ENCODE measurements around the gene TIAM2. TPM values are rescaled to one million over a fixed set of nuclear protein-coding genes. Genes with fewer than 3 reads are reported as not detected.

Gene TIAM2
- total and polyA plus RNA-seq, 7 experiments from 2014 or later, result 0.66 to 11.6 (median 6.0) TPM

DNA sequence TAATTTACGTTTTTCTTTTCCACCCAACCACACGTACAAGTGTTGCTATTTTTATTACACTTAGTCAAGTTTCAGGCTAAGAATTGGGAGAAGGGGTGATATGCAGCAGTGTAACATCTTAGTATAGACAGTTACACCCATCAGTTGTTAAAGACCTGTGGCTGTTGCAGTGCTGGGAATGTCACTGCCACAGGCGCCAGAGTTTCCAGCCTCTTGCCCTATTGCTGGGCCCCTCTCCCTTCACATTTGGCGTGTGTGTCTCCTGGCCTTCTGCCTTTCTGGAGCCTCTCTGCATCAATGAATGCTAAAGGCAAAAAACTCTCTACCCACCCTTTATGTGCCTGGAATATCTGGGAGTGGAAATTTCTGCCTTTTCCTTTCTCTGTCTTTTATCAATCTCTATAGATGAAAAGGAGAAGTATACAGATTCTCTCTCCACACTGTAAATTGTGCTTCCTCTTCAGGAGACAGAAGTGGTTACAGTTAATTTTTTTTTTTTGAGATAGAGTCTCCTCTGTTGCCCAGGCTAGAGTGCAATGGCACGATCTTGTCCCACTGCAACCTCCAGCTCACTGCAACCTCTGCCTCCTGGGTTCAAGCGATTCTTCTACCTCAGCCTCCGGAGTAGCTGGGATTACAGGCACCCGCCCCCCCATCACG is 73.0 kb downstream of the TIAM2 start:
- Mint-ChIP-seq H3K4me3 (no peak overlapping the region), H3K27me3 (peaks cover 4 to 16% (median 7%) of the 10 kb centered on the region in 5 donors), H3K27ac (no peak overlapping the region), H3K4me1 (peaks cover 0 to 1% (median 0%) of the 10 kb centered on the region in 7 donors), H3K9me3 (peaks cover 0 to 4% (median 0%) of the 10 kb centered on the region in 11 donors), H3K36me3 (no peaks in the 10 kb centered on the region)
- no peak overlapping the region for H3K4me3 ChIP-seq (ENCODE audit: low read length)
- ChIA-PET CTCF (no interaction called here), POLR2A (no interaction called here)
- H3K4me1 ChIP-seq (ENCODE audit: control insufficient read depth in 2 of 2, insufficient read depth in 2 of 2, low read length in 2 of 2), result no peaks in the 10 kb centered on the region
- no peaks in the 10 kb centered on the region for H3K9me3 ChIP-seq (ENCODE audit: control insufficient read depth in 2 of 3, low read length in 3 of 3)
- H3K27me3 ChIP-seq (ENCODE audit: control insufficient read depth in 2 of 2, insufficient read depth in 2 of 2, low read length in 2 of 2), result no peaks in the 10 kb centered on the region
- intact Hi-C loops (cut with micrococcal nuclease), result no loop called here
- no peaks in the 10 kb centered on the region for H3K36me3 ChIP-seq (ENCODE audit: control insufficient read depth in 2 of 3, insufficient read depth in 3 of 3, low read length in 3 of 3)
- no peak for ATAC-seq
- no peak overlapping the region for H3K27ac ChIP-seq (ENCODE audit: low read depth, low read length)
- DNase-seq, result no peak

DNA sequence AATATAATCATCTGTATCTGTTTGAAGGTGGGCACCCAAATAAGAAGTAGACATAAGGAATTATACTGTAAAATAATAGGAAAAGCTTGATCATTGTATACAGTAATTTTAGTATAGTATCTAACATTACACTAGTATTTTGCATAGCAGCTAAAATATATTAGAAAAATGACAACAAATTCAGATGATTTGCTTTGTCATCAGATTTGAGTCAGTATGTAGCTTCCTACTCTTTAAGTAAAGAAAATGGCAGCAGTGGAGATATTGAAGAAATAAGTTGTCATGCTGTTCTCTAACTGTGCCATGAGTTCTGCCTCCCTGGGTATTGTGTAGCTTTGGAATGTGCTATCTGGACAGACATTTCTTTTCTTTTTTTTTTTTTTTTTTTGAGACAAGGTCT is 74.4 kb downstream of the TIAM2 start:
- H3K27ac Mint-ChIP-seq, result no peak overlapping the region
- Histone ChIP-seq H3K27ac (ENCODE audit: low read depth, low read length) (no peak overlapping the region), H3K4me3 (ENCODE audit: low read length) (no peak overlapping the region), H3K4me1 (ENCODE audit: control insufficient read depth in 2 of 2, insufficient read depth in 2 of 2, low read length in 2 of 2) (no peaks in the 10 kb centered on the region), H3K9me3 (ENCODE audit: control insufficient read depth in 2 of 3, low read length in 3 of 3) (no peaks in the 10 kb centered on the region), H3K36me3 (ENCODE audit: control insufficient read depth in 2 of 3, insufficient read depth in 3 of 3, low read length in 3 of 3) (no peaks in the 10 kb centered on the region), H3K27me3 (ENCODE audit: control insufficient read depth in 2 of 2, insufficient read depth in 2 of 2, low read length in 2 of 2) (no peaks in the 10 kb centered on the region)
- no peaks in the 10 kb centered on the region for H3K36me3 Mint-ChIP-seq
- ATAC-seq, result no peak
- peaks cover 0 to 1% (median 0%) of the 10 kb centered on the region in 7 donors for H3K4me1 Mint-ChIP-seq
- CTCF ChIA-PET, result no interaction called here
- POLR2A ChIA-PET, result no interaction called here
- H3K9me3 Mint-ChIP-seq, result peaks cover 0 to 4% (median 0%) of the 10 kb centered on the region in 11 donors
- no peak for DNase-seq
- peaks cover 4 to 16% (median 7%) of the 10 kb centered on the region in 5 donors for H3K27me3 Mint-ChIP-seq
- no peak overlapping the region for H3K4me3 Mint-ChIP-seq
- intact Hi-C loops (cut with micrococcal nuclease), result no loop called here

DNA sequence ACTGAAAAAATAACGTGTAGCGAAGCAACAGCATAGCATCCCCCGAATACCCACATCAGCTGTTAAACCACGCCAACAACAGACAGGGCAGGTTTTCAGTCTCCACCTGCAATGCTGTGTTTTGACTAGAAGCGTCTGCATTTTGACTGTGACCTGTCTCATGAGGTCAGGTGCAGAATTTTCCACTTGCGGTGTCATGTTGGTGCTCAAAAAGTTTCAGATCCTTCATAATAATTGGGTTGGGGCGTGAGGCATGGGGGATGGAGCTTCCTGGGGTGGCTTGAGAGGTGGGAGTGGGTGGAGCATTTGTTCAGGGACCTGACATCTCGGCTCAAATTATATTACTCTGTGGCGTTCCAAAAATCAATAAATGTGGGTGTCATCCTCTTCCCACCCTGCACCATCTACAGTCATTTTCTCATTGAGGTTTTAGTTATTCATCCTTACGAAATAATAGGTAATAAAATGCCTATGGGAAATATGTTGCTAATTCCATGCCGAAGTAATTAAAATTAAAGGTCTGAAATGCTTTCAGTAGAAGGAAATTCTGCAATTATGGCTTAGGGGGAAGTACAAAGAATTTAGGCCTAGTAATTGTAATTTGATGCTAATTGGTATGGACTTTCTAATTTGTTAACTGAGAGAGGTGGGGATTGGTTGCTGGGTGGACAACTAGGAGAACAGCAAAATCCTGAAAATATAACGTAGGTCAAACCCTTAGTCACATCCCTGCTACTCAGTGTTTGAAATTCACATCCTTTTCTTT is 81.0 kb downstream of the TIAM2 start:
- no peaks in the 10 kb centered on the region for H3K9me3 ChIP-seq (ENCODE audit: control insufficient read depth in 2 of 3, low read length in 3 of 3)
- DNase-seq, result no peak
- no peak overlapping the region for H3K27ac Mint-ChIP-seq
- H3K4me3 ChIP-seq (ENCODE audit: low read length), result no peak overlapping the region
- no peak for ATAC-seq
- no peak overlapping the region for H3K27ac ChIP-seq (ENCODE audit: low read depth, low read length)
- H3K36me3 Mint-ChIP-seq, result no peaks in the 10 kb centered on the region
- peaks cover 5 to 12% (median 7%) of the 10 kb centered on the region in 5 donors for H3K27me3 Mint-ChIP-seq
- H3K4me1 Mint-ChIP-seq, result peaks cover 0 to 23% (median 0%) of the 10 kb centered on the region in 7 donors
- no peak overlapping the region for H3K4me3 Mint-ChIP-seq
- H3K4me1 ChIP-seq (ENCODE audit: control insufficient read depth in 2 of 2, insufficient read depth in 2 of 2, low read length in 2 of 2), result no peaks in the 10 kb centered on the region
- H3K36me3 ChIP-seq (ENCODE audit: control insufficient read depth in 2 of 3, insufficient read depth in 3 of 3, low read length in 3 of 3), result no peaks in the 10 kb centered on the region
- CTCF ChIA-PET, result no interaction called here
- no peaks in the 10 kb centered on the region for H3K27me3 ChIP-seq (ENCODE audit: control insufficient read depth in 2 of 2, insufficient read depth in 2 of 2, low read length in 2 of 2)
- H3K9me3 Mint-ChIP-seq, result peaks cover 0 to 4% (median 0%) of the 10 kb centered on the region in 11 donors
- intact Hi-C loops (cut with micrococcal nuclease), result no loop called here
- POLR2A ChIA-PET, result no interaction called here

DNA sequence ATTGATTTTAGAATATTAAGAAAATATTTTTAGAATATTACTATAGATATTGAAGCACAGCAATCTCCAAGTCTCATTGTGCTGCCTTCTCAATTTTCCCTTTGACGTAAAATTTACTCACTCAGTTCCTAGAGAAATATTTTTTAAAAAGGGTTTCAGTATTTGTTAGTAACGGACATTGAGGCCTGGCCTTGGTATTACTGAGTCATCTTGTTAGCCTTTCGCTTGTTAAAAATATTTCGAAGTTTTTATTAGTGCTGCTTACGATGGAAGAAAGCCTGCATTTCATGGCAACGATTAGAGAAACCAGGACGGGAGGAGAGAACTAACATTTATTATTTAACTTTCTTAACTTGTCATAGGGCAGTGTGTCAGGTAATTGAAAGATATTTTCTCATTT is 82.2 kb downstream of the TIAM2 start:
- no peak for ATAC-seq
- Mint-ChIP-seq H3K4me3 (no peak overlapping the region), H3K9me3 (peaks cover 0 to 4% (median 0%) of the 10 kb centered on the region in 11 donors), H3K36me3 (no peaks in the 10 kb centered on the region), H3K4me1 (peaks cover 0 to 24% (median 0%) of the 10 kb centered on the region in 7 donors), H3K27ac (no peak overlapping the region), H3K27me3 (peaks cover under 1 to 5% (median 4%) of the 10 kb centered on the region in 5 donors)
- intact Hi-C loops (cut with micrococcal nuclease), result no loop called here
- no peaks in the 10 kb centered on the region for H3K9me3 ChIP-seq (ENCODE audit: control insufficient read depth in 2 of 3, low read length in 3 of 3)
- H3K27me3 ChIP-seq (ENCODE audit: control insufficient read depth in 2 of 2, insufficient read depth in 2 of 2, low read length in 2 of 2), result no peaks in the 10 kb centered on the region
- CTCF ChIA-PET, result no interaction called here
- no peaks in the 10 kb centered on the region for H3K4me1 ChIP-seq (ENCODE audit: control insufficient read depth in 2 of 2, insufficient read depth in 2 of 2, low read length in 2 of 2)
- H3K36me3 ChIP-seq (ENCODE audit: control insufficient read depth in 2 of 3, insufficient read depth in 3 of 3, low read length in 3 of 3), result no peaks in the 10 kb centered on the region
- POLR2A ChIA-PET, result no interaction called here
- no peak overlapping the region for H3K4me3 ChIP-seq (ENCODE audit: low read length)
- DNase-seq, result no peak
- no peak overlapping the region for H3K27ac ChIP-seq (ENCODE audit: low read depth, low read length)

DNA sequence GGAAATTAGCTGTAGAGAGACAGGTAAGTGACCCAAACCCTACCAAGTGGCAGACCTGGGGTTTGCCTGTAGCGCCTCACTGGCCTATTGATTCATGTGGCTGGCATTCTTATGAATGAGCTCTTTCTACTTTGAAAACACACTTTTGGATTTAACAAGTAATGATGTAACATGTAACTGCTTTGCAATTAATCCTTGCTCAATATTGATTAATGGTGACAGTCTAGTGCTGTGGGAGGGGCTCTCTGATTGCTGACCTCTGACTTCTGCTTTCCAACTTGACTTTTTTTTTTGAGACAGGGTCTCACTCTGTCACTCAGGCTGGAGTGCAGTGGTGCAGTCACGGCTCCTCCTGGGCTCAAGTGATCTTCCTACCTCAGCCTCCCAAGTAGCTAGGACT is 82.7 kb downstream of the TIAM2 start:
- Mint-ChIP-seq H3K27ac (no peak overlapping the region), H3K4me3 (no peak overlapping the region), H3K9me3 (no peaks in the 10 kb centered on the region), H3K4me1 (peaks cover 0 to 24% (median 0%) of the 10 kb centered on the region in 7 donors), H3K27me3 (peaks cover 0 to 5% (median 2%) of the 10 kb centered on the region in 5 donors), H3K36me3 (no peaks in the 10 kb centered on the region)
- CTCF ChIA-PET, result no interaction called here
- H3K4me1 ChIP-seq (ENCODE audit: control insufficient read depth in 2 of 2, insufficient read depth in 2 of 2, low read length in 2 of 2), result no peaks in the 10 kb centered on the region
- no peak overlapping the region for H3K27ac ChIP-seq (ENCODE audit: low read depth, low read length)
- H3K36me3 ChIP-seq (ENCODE audit: control insufficient read depth in 2 of 3, insufficient read depth in 3 of 3, low read length in 3 of 3), result no peaks in the 10 kb centered on the region
- no peaks in the 10 kb centered on the region for H3K9me3 ChIP-seq (ENCODE audit: control insufficient read depth in 2 of 3, low read length in 3 of 3)
- no peaks in the 10 kb centered on the region for H3K27me3 ChIP-seq (ENCODE audit: control insufficient read depth in 2 of 2, insufficient read depth in 2 of 2, low read length in 2 of 2)
- ATAC-seq (no peak), DNase-seq (no peak)
- intact Hi-C loops (cut with micrococcal nuclease), result no loop called here
- POLR2A ChIA-PET, result no interaction called here
- no peak overlapping the region for H3K4me3 ChIP-seq (ENCODE audit: low read length)

DNA sequence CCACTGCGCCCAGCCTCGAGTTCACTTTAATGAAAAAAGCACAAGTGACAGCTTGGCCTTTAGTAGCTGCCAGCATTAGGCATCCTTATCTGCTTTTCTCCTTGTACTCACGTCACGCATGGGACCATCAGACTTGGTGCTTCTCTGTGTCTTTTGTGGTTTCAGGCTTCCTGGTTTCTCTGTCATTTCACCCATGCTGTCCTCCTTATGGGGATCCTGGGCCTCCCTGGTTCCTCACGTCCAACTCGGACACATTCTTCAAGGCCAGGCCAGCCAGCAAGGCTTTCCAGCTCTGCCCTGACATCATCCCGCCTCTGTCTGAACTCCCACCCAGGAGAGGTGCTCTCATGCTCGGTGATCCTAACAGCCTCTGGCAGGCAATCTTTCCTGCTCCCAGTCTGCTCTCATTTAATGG is 83.2 kb downstream of the TIAM2 start:
- Mint-ChIP-seq H3K4me3 (no peak overlapping the region), H3K4me1 (peaks cover 0 to 24% (median 0%) of the 10 kb centered on the region in 7 donors), H3K27me3 (peaks cover 0 to 5% (median 2%) of the 10 kb centered on the region in 5 donors), H3K9me3 (no peaks in the 10 kb centered on the region), H3K36me3 (no peaks in the 10 kb centered on the region), H3K27ac (no peak overlapping the region)
- ATAC-seq (no peak), DNase-seq (no peak)
- ChIA-PET POLR2A (no interaction called here), CTCF (no interaction called here)
- Histone ChIP-seq H3K36me3 (ENCODE audit: control insufficient read depth in 2 of 3, insufficient read depth in 3 of 3, low read length in 3 of 3) (no peaks in the 10 kb centered on the region), H3K9me3 (ENCODE audit: control insufficient read depth in 2 of 3, low read length in 3 of 3) (no peaks in the 10 kb centered on the region), H3K4me1 (ENCODE audit: control insufficient read depth in 2 of 2, insufficient read depth in 2 of 2, low read length in 2 of 2) (no peaks in the 10 kb centered on the region), H3K4me3 (ENCODE audit: low read length) (no peak overlapping the region), H3K27ac (ENCODE audit: low read depth, low read length) (no peak overlapping the region), H3K27me3 (ENCODE audit: control insufficient read depth in 2 of 2, insufficient read depth in 2 of 2, low read length in 2 of 2) (no peaks in the 10 kb centered on the region)
- intact Hi-C loops (cut with micrococcal nuclease), result no loop called here
